NCI-H1048 (cell line): Measurements from ENCODE around the gene SYTL5.

Experiments
- DNase-seq: peaks from one replicate; lab custom pipeline; 2025; lab: John Stamatoyannopoulos, UW

Gene SYTL5

DNA sequence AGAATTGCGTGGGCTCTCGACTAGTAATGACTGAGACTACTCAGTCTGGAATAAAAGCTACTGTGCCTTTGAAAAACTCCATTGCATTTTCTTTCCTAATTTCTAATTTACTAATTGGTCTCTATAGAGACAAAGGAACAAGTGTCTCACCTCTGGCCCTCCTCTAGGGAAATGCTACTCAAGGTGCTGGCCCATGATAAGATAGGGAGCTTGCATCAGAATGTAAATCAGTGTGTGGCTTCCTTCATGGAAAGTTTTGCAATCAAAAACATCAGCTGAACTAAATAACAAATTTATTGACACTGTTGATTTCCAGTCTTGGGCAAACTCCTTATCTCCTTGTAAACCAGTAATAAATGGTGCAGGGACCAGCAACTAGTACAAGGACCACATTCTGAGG, 132.5 kb downstream of the SYTL5 start:
- DNase-seq: no peak

DNA sequence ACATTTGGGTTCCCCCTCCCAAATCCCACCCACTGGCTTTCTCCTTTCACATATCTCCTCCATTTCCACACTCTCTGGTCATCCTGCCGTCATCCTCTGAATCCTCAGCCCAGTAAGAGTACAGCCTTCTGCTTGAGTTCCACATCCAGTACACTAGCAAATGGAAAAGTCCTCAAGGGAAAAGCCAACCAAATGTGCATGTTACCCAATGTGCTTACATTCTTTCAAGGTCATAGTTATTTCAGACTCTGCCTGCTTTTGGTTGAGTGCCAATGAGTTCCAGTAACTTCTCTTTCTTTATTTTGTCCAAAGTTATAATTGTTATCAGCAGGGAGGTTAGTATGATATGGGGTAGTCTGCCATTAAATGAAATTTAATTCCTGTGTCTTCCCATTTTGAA, 136.3 kb downstream of the SYTL5 start:
- DNase-seq: no peak

DNA sequence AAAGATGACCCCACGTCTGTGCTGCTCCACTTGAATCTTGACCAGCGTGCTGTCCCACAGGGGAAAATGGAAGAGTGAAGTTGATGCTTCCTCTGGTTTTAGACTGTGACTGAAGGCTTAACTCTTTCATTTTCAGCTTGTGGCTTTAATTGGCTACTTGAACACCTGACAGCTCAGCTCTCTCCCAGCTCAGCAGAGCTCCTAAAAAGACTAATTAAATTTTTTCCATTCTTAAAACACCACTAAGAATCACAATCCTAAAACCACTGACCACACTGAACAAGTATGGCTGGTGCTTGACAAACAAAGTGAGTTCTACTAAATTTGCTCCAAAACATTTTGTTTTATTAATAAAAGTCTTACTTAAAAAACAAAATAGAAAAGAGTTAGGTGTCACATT, 142.7 kb downstream of the SYTL5 start:
- DNase-seq: no peak

DNA sequence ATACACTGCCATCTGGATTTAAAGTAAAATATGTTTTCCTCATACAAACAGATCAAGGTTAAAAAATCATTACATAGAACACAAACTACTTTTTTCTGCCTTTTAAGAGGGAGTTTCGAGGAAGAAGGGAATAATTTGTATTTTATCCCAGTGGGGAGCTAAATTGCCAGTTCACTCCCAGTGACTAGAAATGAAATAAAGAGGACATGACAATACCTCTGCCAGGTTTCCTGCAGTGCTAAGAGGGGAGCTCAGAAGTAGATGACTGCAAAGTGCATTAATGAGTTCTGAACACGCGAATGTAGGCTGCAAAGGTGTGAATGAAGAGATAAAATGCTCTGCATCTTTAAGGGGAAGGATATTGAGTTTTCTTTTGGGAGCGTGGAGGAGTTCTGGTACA, 144.6 kb downstream of the SYTL5 start:
- no peak for DNase-seq

DNA sequence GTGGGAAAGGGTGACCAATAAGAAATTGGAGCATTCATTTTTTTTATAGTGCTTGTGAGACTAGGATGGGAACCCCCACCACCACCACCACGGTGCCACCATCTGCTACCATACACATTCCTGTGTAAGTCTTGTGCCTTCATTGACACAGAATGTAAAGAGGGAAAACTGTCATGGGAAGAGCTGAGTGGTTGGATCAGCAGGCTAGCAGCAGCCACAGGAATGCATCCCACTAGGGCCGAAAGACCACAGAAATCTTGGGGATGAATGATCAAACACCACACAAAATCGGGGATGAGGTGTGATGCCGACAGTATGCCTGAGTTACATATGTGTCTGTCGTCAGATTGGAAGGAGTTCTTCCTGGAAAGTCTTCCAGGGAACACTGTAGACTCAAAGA, 145.1 kb downstream of the SYTL5 start:
- DNase-seq: no peak

DNA sequence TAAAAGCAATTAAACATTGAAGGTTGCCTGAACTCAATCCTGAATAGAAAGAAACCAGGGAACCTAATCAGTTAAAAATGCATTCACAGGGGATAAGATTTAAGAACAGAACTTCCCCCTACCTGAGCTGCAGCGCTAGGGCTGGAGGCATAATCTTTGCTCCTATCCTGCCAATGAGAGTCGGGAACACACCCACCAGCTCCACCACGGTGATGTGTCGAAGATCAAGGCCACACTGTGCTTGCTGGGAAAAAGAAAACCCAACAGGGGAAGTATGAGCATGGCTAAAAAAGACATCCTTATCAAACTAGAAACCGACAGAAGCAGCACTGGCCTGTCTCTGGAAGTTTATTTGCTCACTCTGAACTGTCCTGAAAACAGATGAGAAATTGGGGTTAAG, 148.0 kb downstream of the SYTL5 start:
- no peak for DNase-seq

DNA sequence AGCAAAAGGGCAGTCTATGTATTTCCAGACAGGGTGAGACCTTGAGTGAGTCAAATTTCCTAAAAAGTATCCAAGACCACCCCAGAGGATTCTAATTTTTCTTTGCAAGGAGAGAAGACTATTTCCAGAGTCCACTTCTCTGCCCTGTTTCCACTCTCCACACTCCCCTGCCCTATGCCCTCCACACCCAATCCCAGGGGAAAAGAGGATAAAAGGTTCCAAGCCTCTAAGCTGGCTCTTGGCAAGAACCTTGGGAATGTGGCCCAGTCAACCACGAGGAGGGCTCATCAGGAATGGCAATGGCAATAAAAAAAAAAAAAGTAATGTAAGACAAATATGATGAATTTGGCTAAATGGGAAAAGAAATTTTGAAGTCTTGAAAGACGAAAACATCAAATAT, 148.5 kb downstream of the SYTL5 start:
- DNase-seq: no peak

DNA sequence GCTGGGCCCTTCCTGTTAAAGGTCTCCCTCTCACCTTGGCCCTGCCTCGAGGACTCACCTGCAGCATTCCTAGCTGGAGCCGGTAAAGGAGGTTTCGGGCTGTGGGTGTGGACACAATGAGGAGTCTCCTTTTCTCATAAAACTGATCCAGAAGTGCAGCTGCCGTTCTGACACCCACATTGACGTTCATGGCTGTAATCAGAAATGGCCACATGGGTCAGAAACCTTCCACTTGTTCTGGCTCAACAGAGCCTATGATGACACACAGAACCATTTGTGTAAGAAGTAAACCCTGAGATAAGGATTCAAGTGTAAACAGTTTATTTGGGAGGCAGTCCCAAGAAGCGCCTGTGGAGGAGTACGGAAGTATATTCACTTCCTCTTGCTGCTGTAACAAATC, 150.5 kb downstream of the SYTL5 start:
- no peak for DNase-seq

DNA sequence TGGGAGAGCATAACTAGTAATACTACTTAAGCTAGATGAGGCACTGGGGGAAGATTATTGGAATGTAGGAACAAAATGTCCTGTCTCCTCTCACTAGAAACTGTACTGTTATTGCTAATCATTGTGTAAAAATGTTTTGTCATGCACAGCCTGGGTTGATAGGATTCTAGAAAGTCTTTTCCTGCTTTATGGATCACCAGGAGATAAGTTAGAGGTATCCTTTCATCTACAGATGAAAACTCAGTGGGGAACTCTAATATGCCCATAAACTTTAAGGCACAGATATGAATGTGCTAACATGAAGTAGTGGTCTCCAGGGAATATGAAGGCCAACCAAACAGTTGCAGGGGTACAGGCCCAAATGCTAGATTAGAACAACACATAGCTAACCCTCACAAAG, 156.8 kb downstream of the SYTL5 start:
- DNase-seq: no peak

DNA sequence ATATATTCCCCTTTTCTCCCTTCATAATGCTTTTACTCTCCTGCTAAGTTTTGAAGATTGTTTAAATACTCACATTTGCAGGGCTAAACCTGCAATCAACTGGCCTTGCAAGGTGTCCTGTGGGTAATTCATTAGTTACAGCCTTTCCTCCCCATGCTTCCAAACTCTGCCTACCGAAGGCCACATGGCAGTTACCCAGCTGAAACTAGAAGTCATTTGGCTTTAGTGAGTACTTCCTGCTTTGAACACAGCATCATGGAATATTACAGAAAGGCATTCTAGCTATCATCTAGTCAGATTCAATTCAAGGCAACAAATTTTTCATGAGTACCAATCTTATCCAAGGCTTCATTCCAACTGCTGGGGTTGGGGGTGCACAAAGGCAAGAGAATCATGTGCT, 158.7 kb downstream of the SYTL5 start:
- DNase-seq: no peak

DNA sequence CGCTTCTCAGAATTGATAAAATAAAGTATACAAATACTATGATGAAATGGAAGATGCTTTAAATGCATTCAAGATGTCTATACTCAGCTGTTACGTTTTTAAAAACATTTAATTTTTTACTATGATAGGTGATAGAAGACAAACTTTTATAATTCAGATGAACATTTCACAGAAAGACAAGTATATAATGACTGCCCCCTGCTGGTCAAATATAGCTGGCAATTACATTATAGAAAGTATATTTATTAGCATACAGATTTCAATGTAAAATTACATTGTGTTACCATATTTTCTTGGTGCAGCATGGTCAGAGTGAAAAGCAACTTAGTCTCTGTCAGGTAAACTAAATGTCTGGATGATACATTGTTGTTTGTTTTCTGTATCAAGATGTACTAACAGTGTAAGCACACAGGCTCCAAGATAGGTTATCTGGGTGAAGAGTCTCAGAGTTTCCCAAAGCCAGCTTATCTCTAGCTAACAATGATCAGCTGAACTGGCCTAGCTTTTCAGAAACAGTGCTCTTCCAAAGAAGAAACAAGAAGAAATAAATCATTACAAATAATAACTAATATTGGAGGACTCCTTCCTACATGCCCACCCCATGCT, 160.2 kb downstream of the SYTL5 start:
- no peak for DNase-seq

DNA sequence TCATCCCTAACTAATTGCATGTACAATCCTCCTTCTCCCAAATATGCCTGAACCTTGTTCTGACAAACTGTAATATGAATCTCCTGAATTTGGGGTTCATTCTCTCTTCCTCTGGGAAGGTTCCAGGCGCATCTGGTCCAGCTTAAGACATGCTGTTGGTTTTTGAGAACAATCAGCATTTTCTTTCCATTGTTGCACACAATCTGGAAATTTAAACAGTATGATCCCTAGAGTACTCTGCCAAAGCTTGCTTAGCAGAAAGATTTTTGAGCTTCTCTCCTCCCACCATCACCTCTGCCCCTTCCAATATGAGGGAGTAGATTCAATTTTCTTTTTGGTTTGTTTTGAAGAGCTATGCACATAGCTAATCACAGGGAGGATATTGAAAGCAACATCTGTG, 164.2 kb downstream of the SYTL5 start:
- DNase-seq: no peak

DNA sequence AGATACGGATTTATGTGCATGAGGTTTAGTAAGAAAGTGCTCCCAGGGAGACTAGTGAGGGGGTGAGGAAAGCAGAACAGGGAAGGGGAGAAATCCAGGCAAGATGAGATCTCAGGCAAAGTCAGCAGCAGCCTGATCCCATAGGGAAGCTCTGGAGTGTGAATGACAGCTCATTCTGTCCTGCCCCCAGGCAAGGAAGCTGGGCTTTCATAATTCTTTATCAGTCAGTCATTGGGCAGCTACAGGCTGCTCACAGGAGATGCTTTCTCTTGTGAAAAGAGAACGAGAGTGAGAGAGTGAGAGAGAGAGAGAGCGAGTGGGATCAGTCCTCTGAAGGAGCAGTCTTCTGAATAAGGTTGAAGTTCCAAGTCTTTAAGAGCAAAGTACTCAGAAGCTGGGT, 166.2 kb downstream of the SYTL5 start:
- DNase-seq: no peak

DNA sequence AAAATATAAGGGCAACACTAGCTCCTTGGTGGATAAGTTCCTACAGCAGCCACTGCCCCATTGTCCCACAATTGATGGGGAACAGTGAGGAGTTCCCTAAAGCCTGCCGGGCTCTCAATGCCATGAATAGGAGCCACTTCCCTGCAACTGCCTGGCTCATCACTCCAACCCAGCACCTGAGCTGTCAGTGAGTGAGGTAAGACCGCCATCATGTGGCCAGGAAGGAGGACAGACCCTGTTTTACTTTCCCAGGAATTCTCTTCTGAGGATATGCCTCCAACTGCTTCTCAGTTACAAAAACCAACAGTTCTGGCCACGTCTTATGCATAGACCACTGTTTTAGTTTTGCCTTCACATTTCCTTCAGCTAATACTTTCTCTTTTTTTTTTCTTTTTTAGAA, 168.8 kb downstream of the SYTL5 start:
- DNase-seq: no peak

DNA sequence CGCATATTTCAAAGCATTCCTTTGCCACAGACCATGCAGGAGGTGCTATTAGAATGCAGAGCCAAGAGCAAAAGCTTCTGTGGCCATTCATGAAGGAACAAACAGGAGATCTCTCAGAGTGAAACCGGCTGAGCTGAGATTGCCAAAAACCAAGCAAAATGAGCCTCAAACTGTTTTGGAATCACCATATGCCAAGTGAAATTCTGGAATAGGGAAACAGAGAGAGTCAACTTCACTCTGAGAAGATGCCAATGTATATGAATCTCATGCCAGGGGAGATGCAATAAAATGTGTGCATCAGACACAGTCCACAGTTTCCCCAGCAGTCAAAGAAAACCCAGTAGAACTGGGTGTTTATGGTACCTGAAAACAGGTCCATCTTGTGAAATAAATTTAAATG, 172.0 kb downstream of the SYTL5 start:
- DNase-seq: no peak
